HT1080 (cell line): ENCODE results near the gene SST. TPM values are rescaled to one million over a fixed set of nuclear protein-coding genes. Genes with fewer than 3 reads are reported as not detected.

Experiments
- DNase-seq: peaks from one replicate; pipeline ENCODE4 v3.0.0-alpha.2; 2015; ENCODE audit warnings: low read depth
- total RNA-seq: library from RNA; depleted of rRNA; stranded (reverse); fragments of >200 nt; shearing (Covaris generic); gene quantifications from 2 replicates; pipeline ENCODE4 v1.2.3, GENCODE V29; 2014; rRNA removed

Gene SST
- total RNA-seq, 1 experiment from 2014 or later = not detected

GRCh38 chr3:187630404-187630803 lies 39.8 kb downstream of the SST start:
- DNase-seq = no peak

- DNase-seq = no peak
These were observed 40.5 kb downstream of the SST start for GRCh38 chr3:187629711-187630110.

- DNase-seq = no peak
These were observed 42.0 kb downstream of the SST start for GRCh38 chr3:187628169-187628568.

GRCh38 chr3:187626581-187626980 lies 43.6 kb downstream of the SST start:
- no peak for DNase-seq

- no peak for DNase-seq
These were observed 45.6 kb downstream of the SST start for GRCh38 chr3:187624588-187624987.

GRCh38 chr3:187623285-187623814 lies 46.8 kb downstream of the SST start:
- no peak for DNase-seq

- no peak for DNase-seq
These were observed 48.3 kb downstream of the SST start for GRCh38 chr3:187621881-187622280.

- no peak for DNase-seq
These were observed 50.7 kb downstream of the SST start for GRCh38 chr3:187619461-187619860.

Other genes with a start within 250 kb of the SST start
- gene RTP2, start 32.2 kb upstream of the SST start, total RNA-seq = 0.27 TPM in 1 of 2 replicates, not detected in the other
- 7.0 and 10.4 TPM in 2 replicates for gene BCL6, start 75.1 kb upstream of the SST start, total RNA-seq